HL-60 (cell line): Measurements from ENCODE around the gene NCSTN.

Experiments used
- CTCF ChIP-seq: IDR thresholded peaks from one replicate; pipeline ENCODE4 v1.5.1; 2011; ENCODE audit warnings: low read length, control low read depth, inconsistent platforms; ENCODE audit not compliant: insufficient read depth
- REST ChIP-seq: IDR thresholded peaks from 2 replicates; pipeline ENCODE4 v1.6.1; 2012; ENCODE audit warnings: low read depth; ENCODE audit not compliant: insufficient replicate concordance

- TF ChIP-seq CTCF = no peak
- no peak for TF ChIP-seq REST
These were observed 16.5 kb downstream of the NCSTN start for GRCh38 chr1:160359559-160360226.
